CD4-positive, alpha-beta memory T cell (primary cell): ENCODE data around the gene ARRDC2. TPM values are rescaled to one million over a fixed set of nuclear protein-coding genes. Genes with fewer than 3 reads are reported as not detected.

ENCODE experiments used
- CTCF ChIA-PET: fragments of 350-600 bp; sonication (Branson Sonifier 250); formaldehyde crosslinking; loops from one replicate; lab custom pipeline; 2021; ENCODE audit warnings: inconsistent platforms; ENCODE audit not compliant: partially characterized antibody; lab: Charles Lee
- POLR2A ChIA-PET: fragments of 350-600 bp; sonication (Branson Sonifier 250); formaldehyde crosslinking; loops from one replicate; lab custom pipeline; 2021; ENCODE audit not compliant: partially characterized antibody; lab: Charles Lee
- DNase-seq, 5 donors: peaks; one replicate each; pipeline versions ENCODE4 v3.0.0 to v3.0.0-alpha.2; 2020 to 2022; ENCODE audit warnings: mixed read lengths in 1 of 5
- H3K27ac ChIP-seq: one replicate; pipeline ENCODE4 v1.7.0; 2013; ENCODE audit warnings: low read depth, low read length
- H3K27me3 ChIP-seq: 2 replicates; pipeline ENCODE4 v1.7.0; 2013; ENCODE audit warnings: mild to moderate bottlenecking, low read length, moderate library complexity; ENCODE audit not compliant: insufficient read depth
- H3K36me3 ChIP-seq: 2 replicates; pipeline ENCODE4 v1.7.0; 2013; ENCODE audit warnings: mild to moderate bottlenecking, low read length, moderate library complexity; ENCODE audit not compliant: insufficient read depth
- H3K4me1 ChIP-seq: 2 replicates; pipeline ENCODE4 v1.7.0; 2013; ENCODE audit warnings: mild to moderate bottlenecking, low read length, moderate library complexity; ENCODE audit not compliant: insufficient read depth
- H3K4me3 ChIP-seq, 2 donors: one replicate each; pipeline ENCODE4 v1.7.0; 2013; ENCODE audit warnings: low read length in 2 of 2, mild to moderate bottlenecking in 1 of 2
- H3K9me3 ChIP-seq, 2 donors: one replicate each; pipeline ENCODE4 v1.7.0; 2013; ENCODE audit warnings: low read length in 2 of 2, control low read depth in 1 of 2; ENCODE audit not compliant: control insufficient read depth in 1 of 2
- H3K27ac Mint-ChIP-seq, 7 donors: one replicate each; pipeline ENCODE4 v1.8.0; 2020 to 2021; ENCODE audit warnings: mixed read lengths in 7 of 7, mild to moderate bottlenecking in 6 of 7, inconsistent platforms in 3 of 7, moderate library complexity in 3 of 7
- H3K27me3 Mint-ChIP-seq, 2 donors: one replicate each; pipeline ENCODE4 v1.8.0; 2020 to 2021; ENCODE audit warnings: mixed read lengths in 2 of 2
- H3K36me3 Mint-ChIP-seq, 2 donors: one replicate each; pipeline ENCODE4 v1.8.0; 2020 to 2021; ENCODE audit warnings: mixed read lengths in 2 of 2, inconsistent platforms in 1 of 2, mild to moderate bottlenecking in 1 of 2
- H3K4me1 Mint-ChIP-seq, 4 donors: one replicate each; pipeline ENCODE4 v1.8.0; 2020 to 2021; ENCODE audit warnings: mixed read lengths in 4 of 4, mild to moderate bottlenecking in 1 of 4
- H3K4me3 Mint-ChIP-seq, 8 donors: one replicate each; pipeline ENCODE4 v1.8.0; 2020 to 2021; ENCODE audit warnings: mixed read lengths in 8 of 8, mild to moderate bottlenecking in 7 of 8, moderate library complexity in 6 of 8, inconsistent platforms in 3 of 8
- H3K9me3 Mint-ChIP-seq, 8 donors: one replicate each; pipeline ENCODE4 v1.8.0; 2020 to 2021; ENCODE audit warnings: mixed read lengths in 8 of 8, mild to moderate bottlenecking in 5 of 8, inconsistent platforms in 3 of 8, moderate library complexity in 1 of 8
- intact Hi-C: fragments of 100-400 bp; cut with micrococcal nuclease; formaldehyde crosslinking; loops from one replicate; pipeline ENCODE4 v1.15.1; 2023
- polyA plus RNA-seq, 2 donors: library from polyadenylated mRNA; unstranded; fragments of 300-500 nt; fragmentation: Illumina TruSeq; gene quantifications; one replicate each; pipeline ENCODE4 v1.2.3, GENCODE V29; 2021
- total RNA-seq, 2 experiments: library from RNA; stranded (reverse); gene quantifications; one replicate each; pipeline ENCODE4 v1.2.3, GENCODE V29; 2021

The ARRDC2 gene
- total and polyA plus RNA-seq, 4 experiments from 2014 or later = 39.8 to 138 (median 92.1) TPM

- no peaks in the 10 kb centered on the region for H3K27me3 Mint-ChIP-seq
- ChIA-PET CTCF (interaction anchor here (0.6 to 1.4 kb wide), 2 partner anchors 34 to 44 kb away, joined by 3 to 4 read pairs; partner anchors contain the start of gene ARRDC2), POLR2A (interaction anchor here (1.2 to 11.6 kb wide), 3 partner anchors 43 to 51 kb away, joined by 5 to 140 read pairs (median 8); partner anchors contain the start of gene ARRDC2)
- DNase-seq = no peak
- Histone ChIP-seq H3K4me1 (no peaks in the 10 kb centered on the region), H3K4me3 (no peak overlapping the region), H3K27me3 (no peaks in the 10 kb centered on the region), H3K9me3 (no peaks in the 10 kb centered on the region), H3K27ac (no peak overlapping the region), H3K36me3 (no peaks in the 10 kb centered on the region)
- intact Hi-C loops = no loop called here
- peaks cover 0 to 1% (median 0%) of the 10 kb centered on the region in 8 donors for H3K9me3 Mint-ChIP-seq
- peaks cover 12 to 32% (median 18%) of the 10 kb centered on the region in 4 donors for H3K4me1 Mint-ChIP-seq
- H3K27ac Mint-ChIP-seq = no peak overlapping the region
- no peaks in the 10 kb centered on the region for H3K36me3 Mint-ChIP-seq
- H3K4me3 Mint-ChIP-seq = no peak overlapping the region
These were observed 43.9 kb downstream of the ARRDC2 start for GRCh38 chr19:18051887-18052286.

- peaks cover 10% of the 10 kb centered on the region for H3K4me1 ChIP-seq
- intact Hi-C loops = no loop called here
- ChIA-PET POLR2A (interaction anchor here (1.0 to 11.6 kb wide), 3 partner anchors 9 to 52 kb away, joined by 3 to 140 read pairs (median 4); partner anchors contain the start of gene ARRDC2), CTCF (no interaction called here)
- H3K27me3 ChIP-seq = no peaks in the 10 kb centered on the region
- no peak overlapping the region for H3K27ac ChIP-seq
- H3K9me3 ChIP-seq = no peaks in the 10 kb centered on the region
- Mint-ChIP-seq H3K36me3 (peaks cover 0 to 3% of the 10 kb centered on the region in 2 donors), H3K27me3 (no peaks in the 10 kb centered on the region), H3K4me3 (no peak overlapping the region), H3K27ac (peak overlapping the region in 3 of 7 donors; percentile 12 to 62 (median 44)), H3K4me1 (peaks cover 15 to 37% (median 22%) of the 10 kb centered on the region in 4 donors), H3K9me3 (peaks cover 0 to 1% (median 0%) of the 10 kb centered on the region in 8 donors)
- DNase-seq = no peak
- H3K36me3 ChIP-seq = no peaks in the 10 kb centered on the region
- H3K4me3 ChIP-seq = no peak overlapping the region
These were observed 45.7 kb downstream of the ARRDC2 start for GRCh38 chr19:18053576-18054219.

- H3K4me3 ChIP-seq = no peak overlapping the region
- no peaks in the 10 kb centered on the region for H3K27me3 Mint-ChIP-seq
- H3K27ac ChIP-seq = no peak overlapping the region
- ChIA-PET CTCF (interaction anchor here (0.8 to 8.8 kb wide), 11 partner anchors 11 to 118 kb away, joined by 3 to 148 read pairs (median 6); partner anchors contain the start of gene ARRDC2), POLR2A (interaction anchor here (0.6 to 11.6 kb wide), 9 partner anchors 11 to 369 kb away, joined by 3 to 140 read pairs (median 4); partner anchors contain the start of genes ARRDC2 and IL12RB1)
- peaks cover 11% of the 10 kb centered on the region for H3K4me1 ChIP-seq
- no peaks in the 10 kb centered on the region for H3K9me3 ChIP-seq
- H3K9me3 Mint-ChIP-seq = no peaks in the 10 kb centered on the region
- H3K27me3 ChIP-seq = no peaks in the 10 kb centered on the region
- DNase-seq = no peak
- H3K4me1 Mint-ChIP-seq = peaks cover 9 to 22% (median 11%) of the 10 kb centered on the region in 4 donors
- no peak overlapping the region for H3K4me3 Mint-ChIP-seq
- peaks cover 0 to 15% of the 10 kb centered on the region in 2 donors for H3K36me3 Mint-ChIP-seq
- intact Hi-C loops = no loop called here
- peak overlapping the region in 4 of 7 donors; percentile 18 to 91 (median 76) for H3K27ac Mint-ChIP-seq
- H3K36me3 ChIP-seq = peaks cover 5% of the 10 kb centered on the region
These were observed 48.0 kb downstream of the ARRDC2 start for GRCh38 chr19:18055967-18056366.

- intact Hi-C loops = no loop called here
- H3K4me1 Mint-ChIP-seq = peaks cover 8 to 20% (median 11%) of the 10 kb centered on the region in 4 donors
- POLR2A ChIA-PET = interaction anchor here (0.7 to 11.6 kb wide), 9 partner anchors 13 to 135 kb away, joined by 3 to 140 read pairs (median 7); partner anchors contain the start of gene ARRDC2
These were observed 49.6 kb downstream of the ARRDC2 start for GRCh38 chr19:18057557-18057956.

GRCh38 chr19:18058208-18059009 lies 50.4 kb downstream of the ARRDC2 start:
- POLR2A ChIA-PET = interaction anchor here (0.6 to 11.6 kb wide), 11 partner anchors 14 to 294 kb away, joined by 3 to 140 read pairs (median 7); partner anchors contain the start of genes ARRDC2 and IL12RB1
- Histone ChIP-seq H3K4me1 (peaks cover 11% of the 10 kb centered on the region), H3K27me3 (no peaks in the 10 kb centered on the region), H3K27ac (peak overlapping the region; percentile 44), H3K4me3 (no peak overlapping the region), H3K36me3 (peaks cover 11% of the 10 kb centered on the region), H3K9me3 (no peaks in the 10 kb centered on the region)
- DNase-seq = peak; percentile 75 to 85 (median 82)
- CTCF ChIA-PET = interaction anchor here (0.8 to 8.8 kb wide), 13 partner anchors 14 to 195 kb away, joined by 3 to 148 read pairs (median 6); partner anchors contain the start of gene ARRDC2
- Mint-ChIP-seq H3K4me1 (peaks cover 9 to 15% (median 12%) of the 10 kb centered on the region in 4 donors), H3K27ac (peak overlapping the region; percentile 66 to 96 (median 88)), H3K9me3 (no peaks in the 10 kb centered on the region), H3K36me3 (peaks cover 8 to 24% of the 10 kb centered on the region in 2 donors), H3K27me3 (no peaks in the 10 kb centered on the region), H3K4me3 (peak overlapping the region in 5 of 8 donors; percentile 22 to 64 (median 39))
- intact Hi-C loops = loop anchor here (1.0 kb wide), 4 partner anchors 13 to 120 kb away; no protein-coding TSS in a partner anchor

More at GRCh38 chr19:18057557-18057956, 49.6 kb downstream of the ARRDC2 start:
- peaks cover 6 to 22% of the 10 kb centered on the region in 2 donors for H3K36me3 Mint-ChIP-seq
- H3K4me3 Mint-ChIP-seq = peak overlapping the region in 1 of 8 donors; percentile 64
- CTCF ChIA-PET = interaction anchor here (1.4 to 8.8 kb wide), 11 partner anchors 13 to 119 kb away, joined by 4 to 148 read pairs (median 9); partner anchors contain the start of gene ARRDC2
- H3K4me1 ChIP-seq = peaks cover 11% of the 10 kb centered on the region
- no peak for DNase-seq
- H3K36me3 ChIP-seq = peaks cover 9% of the 10 kb centered on the region
- no peaks in the 10 kb centered on the region for H3K9me3 Mint-ChIP-seq
- peak overlapping the region; percentile 44 for H3K27ac ChIP-seq
- H3K27me3 ChIP-seq = no peaks in the 10 kb centered on the region
- H3K27ac Mint-ChIP-seq = peak overlapping the region in 4 of 7 donors; percentile 87 to 96 (median 90)
- H3K27me3 Mint-ChIP-seq = no peaks in the 10 kb centered on the region
- H3K9me3 ChIP-seq = no peaks in the 10 kb centered on the region
- no peak overlapping the region for H3K4me3 ChIP-seq

GRCh38 chr19:18059297-18059696 lies 51.3 kb downstream of the ARRDC2 start:
- no peaks in the 10 kb centered on the region for H3K9me3 Mint-ChIP-seq
- H3K4me1 Mint-ChIP-seq = peaks cover 7 to 10% (median 8%) of the 10 kb centered on the region in 4 donors
- Histone ChIP-seq H3K36me3 (peaks cover 15% of the 10 kb centered on the region), H3K4me1 (peaks cover 11% of the 10 kb centered on the region), H3K9me3 (no peaks in the 10 kb centered on the region), H3K4me3 (no peak overlapping the region), H3K27ac (no peak overlapping the region), H3K27me3 (no peaks in the 10 kb centered on the region)
- peaks cover 12 to 27% of the 10 kb centered on the region in 2 donors for H3K36me3 Mint-ChIP-seq
- no peak for DNase-seq
- peak overlapping the region in 1 of 7 donors; percentile 51 for H3K27ac Mint-ChIP-seq
- CTCF ChIA-PET = interaction anchor here (0.8 to 8.8 kb wide), 12 partner anchors 14 to 194 kb away, joined by 3 to 148 read pairs (median 5); partner anchors contain the start of gene ARRDC2
- H3K27me3 Mint-ChIP-seq = no peaks in the 10 kb centered on the region
- intact Hi-C loops = no loop called here
- no peak overlapping the region for H3K4me3 Mint-ChIP-seq
- POLR2A ChIA-PET = interaction anchor here (0.6 to 11.6 kb wide), 7 partner anchors 27 to 293 kb away, joined by 3 to 140 read pairs (median 7); partner anchors contain the start of genes ARRDC2 and IL12RB1
